Measurements from ENCODE around the gene PTGES3.

GRCh38 chr12:56616244-56616643 lies 71.8 kb downstream of the PTGES3 start:
- TF ChIP-seq CTCF (IDR thresholded peaks at IDR 0.05) = no peak
- no peak for TF ChIP-seq POLR2A (IDR thresholded peaks at IDR 0.05)

Data from uterus (tissue), 2 donors.